Activated T-cell treated with anti-CD3 and anti-CD28 coated beads, Interleukin-2, amount 50 U/mL, for 4 hours (primary cell): ENCODE results near the gene CCDC152. TPM values are rescaled to one million over a fixed set of nuclear protein-coding genes. Genes with fewer than 3 reads are reported as not detected.

Experiments used
- ATAC-seq, 2 donors: fragments of 200-7000 bp; cut with Tn5 transposase; one replicate each; pipeline ENCODE4 v1.10.0; 2021
- DNase-seq: peaks from one replicate; pipeline ENCODE4 v3.0.0-alpha.2; 2020
- H3K27me3 Mint-ChIP-seq: one replicate; pipeline ENCODE4 v1.8.0; 2021; ENCODE audit warnings: low read depth, mixed read lengths
- H3K36me3 Mint-ChIP-seq: one replicate; pipeline ENCODE4 v1.8.0; 2022; ENCODE audit warnings: mixed read lengths; ENCODE audit not compliant: insufficient read depth
- H3K4me1 Mint-ChIP-seq: one replicate; pipeline ENCODE4 v1.8.0; 2021; ENCODE audit warnings: low read depth, mixed read lengths
- H3K4me3 Mint-ChIP-seq: one replicate; pipeline ENCODE4 v1.8.0; 2021; ENCODE audit warnings: mild to moderate bottlenecking, moderate library complexity, mixed read lengths
- H3K9me3 Mint-ChIP-seq: one replicate; pipeline ENCODE4 v1.8.0; 2021; ENCODE audit warnings: mixed read lengths
- total RNA-seq, 3 donors: library from RNA; stranded (reverse); gene quantifications; one replicate each; pipeline ENCODE4 v1.2.1, GENCODE V29; 2021

CCDC152 gene
- total RNA-seq, 3 donors from 2014 or later: 10.8 to 15.3 (median 11.6) TPM

DNA sequence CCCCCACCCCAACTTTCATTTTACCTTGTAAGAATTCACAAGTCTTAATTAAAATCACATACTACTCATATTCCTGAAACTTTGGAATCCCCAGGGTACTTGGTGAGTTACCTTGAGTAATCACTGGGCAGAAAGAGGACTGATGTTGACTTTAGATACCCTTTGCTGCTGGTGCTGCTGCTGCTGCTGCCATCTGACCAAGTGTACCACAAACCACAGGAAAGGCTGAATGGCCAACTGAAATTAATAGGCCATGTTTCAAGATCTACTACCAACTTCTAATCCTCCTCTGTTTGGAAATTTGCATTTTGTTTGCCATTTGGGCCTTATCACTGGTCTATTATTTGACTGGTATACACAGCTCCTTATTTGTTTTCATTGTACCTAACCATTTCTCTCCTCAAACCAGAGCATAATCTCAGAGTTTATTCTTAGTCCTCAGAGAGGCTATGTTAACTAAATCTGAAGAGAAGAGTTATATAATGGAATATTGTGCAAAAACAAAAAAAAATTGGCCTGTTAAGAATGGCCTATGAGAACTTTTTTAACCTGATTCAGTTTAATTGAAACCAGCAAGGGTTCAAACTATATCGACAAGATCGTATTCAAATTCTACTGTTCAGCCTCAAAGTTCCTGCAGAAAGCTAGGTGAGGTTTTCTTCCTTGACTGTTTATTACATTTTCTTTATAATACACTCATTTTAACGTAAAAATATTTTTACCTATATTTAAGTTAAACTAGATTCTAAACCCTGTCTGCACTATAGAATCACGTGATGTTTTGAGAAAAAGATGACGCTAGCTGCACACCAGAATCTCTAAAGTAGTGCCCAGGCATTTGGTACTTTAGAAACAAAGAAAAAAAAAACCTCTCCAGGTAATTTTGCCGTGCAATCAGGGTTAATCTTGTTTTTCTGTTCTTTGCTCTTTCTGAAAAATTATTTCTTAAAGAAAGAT is 41.9 kb downstream of the CCDC152 start:
- ATAC-seq (no peak), DNase-seq (no peak)
- Mint-ChIP-seq H3K27me3 (no peaks in the 10 kb centered on the region), H3K4me3 (no peak overlapping the region), H3K36me3 (peaks cover 18% of the 10 kb centered on the region), H3K9me3 (peaks cover 15% of the 10 kb centered on the region), H3K4me1 (no peaks in the 10 kb centered on the region)

DNA sequence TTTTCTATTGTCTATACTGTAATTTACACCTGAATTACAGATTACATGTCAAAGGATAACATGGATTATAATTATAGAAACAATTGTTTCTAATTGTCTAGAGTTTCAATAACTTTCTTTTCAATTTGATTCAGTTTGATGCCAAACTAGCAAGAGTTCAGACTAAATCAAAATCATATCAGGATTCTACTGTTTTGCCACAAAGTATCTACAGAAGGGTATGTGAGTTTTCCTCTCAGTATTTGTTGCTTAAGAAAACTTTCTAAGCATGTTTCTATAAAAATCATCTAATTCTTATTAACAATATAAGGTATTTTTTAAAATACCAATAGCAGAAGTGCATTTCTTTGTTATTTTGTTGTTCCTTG is 42.6 kb downstream of the CCDC152 start:
- H3K36me3 Mint-ChIP-seq: peaks cover 12% of the 10 kb centered on the region
- H3K4me3 Mint-ChIP-seq: no peak overlapping the region
- H3K9me3 Mint-ChIP-seq: peaks cover 10% of the 10 kb centered on the region
- ATAC-seq: no peak
- no peak for DNase-seq
- no peaks in the 10 kb centered on the region for H3K4me1 Mint-ChIP-seq
- H3K27me3 Mint-ChIP-seq: no peaks in the 10 kb centered on the region

DNA sequence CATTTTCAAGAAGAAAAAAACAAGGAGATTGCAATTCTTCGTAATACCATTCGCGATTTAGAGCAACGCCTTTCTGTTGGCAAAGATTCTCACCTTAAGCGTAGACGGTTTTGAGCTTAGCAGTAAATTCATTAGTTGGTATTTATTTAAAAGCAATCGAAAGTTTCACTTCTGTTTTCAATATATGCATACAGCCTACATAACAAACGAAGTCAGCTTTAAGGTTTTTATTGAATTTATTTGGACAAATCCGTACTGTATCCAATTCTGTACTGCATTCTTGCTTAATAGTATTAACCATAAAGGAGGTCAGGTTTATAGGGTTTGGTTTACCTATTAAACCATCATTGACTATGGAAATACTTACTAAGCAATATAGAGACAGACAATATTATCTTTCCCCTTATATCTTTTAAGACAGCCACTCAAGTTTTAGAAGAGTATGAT is 43.1 kb downstream of the CCDC152 start:
- no peaks in the 10 kb centered on the region for H3K4me1 Mint-ChIP-seq
- H3K9me3 Mint-ChIP-seq: peaks cover 6% of the 10 kb centered on the region
- DNase-seq (no peak), ATAC-seq (no peak)
- no peaks in the 10 kb centered on the region for H3K27me3 Mint-ChIP-seq
- no peak overlapping the region for H3K4me3 Mint-ChIP-seq
- peaks cover 7% of the 10 kb centered on the region for H3K36me3 Mint-ChIP-seq

DNA sequence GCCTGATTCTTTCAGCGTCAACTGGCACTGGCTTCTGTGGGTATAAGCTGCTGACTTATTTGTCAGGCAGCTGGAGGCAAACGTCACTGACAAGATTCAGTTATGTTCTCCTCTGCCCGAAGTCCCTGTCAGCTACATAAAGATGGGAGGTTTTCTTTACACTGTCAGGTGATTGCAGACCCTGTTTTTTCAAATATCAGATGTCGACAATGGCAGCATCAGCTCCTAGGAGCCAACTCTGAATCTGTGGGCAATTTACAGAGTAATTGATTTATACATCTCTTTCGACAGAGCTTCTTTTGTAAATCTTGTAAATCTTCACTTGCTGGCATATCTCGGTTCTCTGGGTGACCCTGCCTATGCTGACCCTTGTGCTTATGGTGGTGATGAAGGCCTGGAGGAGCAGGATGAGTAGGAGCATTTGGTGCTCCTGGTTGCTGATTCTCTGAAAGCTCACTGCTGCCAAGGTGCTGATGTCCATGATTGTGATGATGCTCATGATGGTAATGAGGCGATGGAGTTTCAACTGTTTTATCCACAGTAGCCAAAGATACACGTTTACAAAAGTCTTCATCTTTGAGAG is 44.2 kb downstream of the CCDC152 start:
- Mint-ChIP-seq H3K27me3 (no peaks in the 10 kb centered on the region), H3K9me3 (peaks cover 5% of the 10 kb centered on the region), H3K36me3 (peaks cover 6% of the 10 kb centered on the region), H3K4me1 (no peaks in the 10 kb centered on the region), H3K4me3 (no peak overlapping the region)
- no peak for DNase-seq
- ATAC-seq: no peak

DNA sequence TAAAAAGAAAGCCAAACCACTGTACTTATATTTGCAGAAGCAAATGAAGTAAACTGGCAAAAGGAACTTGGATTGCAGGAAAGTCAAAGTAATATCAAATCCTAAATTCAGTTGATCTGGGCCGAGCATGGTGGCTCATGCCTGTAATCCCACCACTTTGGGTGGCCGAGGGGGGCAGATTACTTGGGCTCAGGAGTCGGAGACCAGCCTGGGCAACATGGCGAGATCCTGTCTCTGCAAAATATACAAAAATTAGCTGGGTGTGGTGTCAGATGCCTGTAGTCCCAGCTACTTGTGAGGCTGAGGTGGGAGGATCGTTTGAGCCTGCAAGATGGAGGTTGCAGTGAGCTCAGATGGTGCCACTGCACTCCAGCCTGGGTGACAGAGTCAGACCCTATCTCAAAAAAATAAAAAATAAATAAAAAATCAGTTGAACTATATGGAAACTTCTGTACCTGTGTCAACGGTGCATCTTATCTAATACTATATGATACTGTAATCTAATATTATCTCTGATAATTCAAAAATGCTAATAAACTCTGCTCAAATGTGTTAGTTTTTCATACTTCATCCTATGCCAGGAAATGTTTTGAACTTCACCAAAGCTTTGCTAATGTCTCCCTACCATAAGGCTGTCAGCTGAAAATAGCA is 45.0 kb downstream of the CCDC152 start:
- no peak for DNase-seq
- peaks cover 6% of the 10 kb centered on the region for H3K36me3 Mint-ChIP-seq
- peaks cover 2% of the 10 kb centered on the region for H3K27me3 Mint-ChIP-seq
- ATAC-seq: no peak
- peaks cover 5% of the 10 kb centered on the region for H3K9me3 Mint-ChIP-seq
- H3K4me3 Mint-ChIP-seq: no peak overlapping the region
- H3K4me1 Mint-ChIP-seq: no peaks in the 10 kb centered on the region

DNA sequence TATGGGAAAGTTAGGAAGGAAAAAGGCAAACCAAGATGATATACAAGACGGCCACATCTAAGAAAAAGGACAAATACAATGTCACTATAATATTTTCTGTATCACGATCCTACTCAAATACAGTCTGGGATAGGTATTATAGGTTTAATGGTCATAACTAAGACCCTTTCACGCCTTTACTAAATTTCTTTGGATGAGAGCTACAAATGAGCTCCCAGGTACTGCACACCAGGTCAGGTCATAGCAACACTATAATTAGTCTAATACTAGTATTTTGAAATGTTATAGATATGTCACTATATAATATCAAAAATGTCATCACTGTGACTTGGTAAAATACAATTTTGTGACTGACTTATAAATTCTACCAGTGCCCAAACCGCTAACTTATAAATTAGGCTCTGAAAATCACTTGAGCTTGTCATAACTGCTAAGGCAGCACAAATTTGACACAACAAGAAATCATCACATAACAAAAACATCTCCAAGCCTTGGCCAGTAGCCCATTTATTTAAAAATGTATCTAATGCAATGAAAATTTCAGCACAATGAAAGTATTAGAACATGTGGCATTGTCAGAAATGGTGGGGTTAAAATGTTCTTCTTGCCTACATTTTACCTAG is 48.2 kb downstream of the CCDC152 start:
- Mint-ChIP-seq H3K4me3 (no peak overlapping the region), H3K9me3 (no peaks in the 10 kb centered on the region), H3K36me3 (no peaks in the 10 kb centered on the region), H3K4me1 (no peaks in the 10 kb centered on the region), H3K27me3 (peaks cover 2% of the 10 kb centered on the region)
- DNase-seq (no peak), ATAC-seq (no peak)

DNA sequence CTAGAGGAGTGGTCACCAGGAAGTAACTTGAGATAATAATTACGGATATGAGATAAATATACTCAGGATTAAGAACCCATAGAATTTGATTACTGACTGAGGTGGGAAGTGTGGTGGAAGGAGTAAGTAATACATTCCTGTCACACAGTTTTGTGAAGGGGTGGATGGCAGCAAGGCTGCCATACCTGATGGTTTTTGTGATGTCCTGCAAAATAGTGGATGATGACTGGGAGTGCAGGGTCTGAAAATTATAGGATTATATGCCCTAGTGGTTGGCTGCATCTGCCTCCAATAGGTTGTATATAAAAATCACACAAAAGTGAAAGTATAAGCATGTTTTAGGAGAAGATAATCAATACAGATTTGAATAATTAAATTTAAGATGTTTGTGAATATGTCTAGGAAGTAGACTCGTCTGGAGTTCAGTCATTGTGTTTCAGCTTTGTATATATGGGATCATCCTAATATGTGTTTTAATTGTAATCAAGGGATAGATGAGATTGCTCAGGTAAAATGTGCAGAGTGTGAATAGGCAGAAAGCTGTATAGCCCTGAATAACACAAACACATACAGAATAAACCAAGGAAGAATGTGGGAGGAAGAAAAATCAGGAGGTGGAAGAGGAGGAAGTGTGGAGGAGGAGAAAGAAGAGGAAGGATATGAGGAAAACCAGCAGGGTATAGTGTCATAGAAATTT is 49.5 kb downstream of the CCDC152 start:
- Mint-ChIP-seq H3K27me3 (peaks cover 2% of the 10 kb centered on the region), H3K4me3 (no peak overlapping the region), H3K4me1 (no peaks in the 10 kb centered on the region), H3K36me3 (no peaks in the 10 kb centered on the region), H3K9me3 (no peaks in the 10 kb centered on the region)
- ATAC-seq (no peak), DNase-seq (no peak)

DNA sequence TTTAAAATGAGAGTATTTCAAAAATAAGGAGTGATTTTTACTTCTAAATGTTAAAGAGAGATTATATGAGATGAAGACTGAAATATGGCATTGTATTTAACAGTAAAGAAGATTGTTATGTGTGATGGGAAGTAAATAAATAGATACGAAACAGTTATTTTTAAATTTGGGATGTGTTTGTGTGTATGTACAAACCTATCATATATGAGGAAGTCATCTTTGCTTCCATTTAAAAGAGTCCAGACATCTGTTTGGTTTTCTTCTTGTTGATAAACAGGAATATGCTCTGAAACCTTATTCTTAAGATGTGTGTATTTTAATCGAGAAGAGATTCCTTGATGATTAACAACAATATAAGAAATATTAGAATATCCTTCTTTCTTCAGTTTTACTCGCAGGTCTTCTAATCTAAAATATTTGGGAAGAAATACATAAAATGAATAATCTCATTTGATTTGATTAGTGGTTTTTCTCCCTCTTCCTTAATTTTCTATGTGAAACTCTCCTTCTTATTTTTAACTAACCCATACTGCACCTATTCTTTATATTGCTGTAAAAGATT is 50.2 kb downstream of the CCDC152 start:
- H3K36me3 Mint-ChIP-seq: no peaks in the 10 kb centered on the region
- no peak overlapping the region for H3K4me3 Mint-ChIP-seq
- no peaks in the 10 kb centered on the region for H3K9me3 Mint-ChIP-seq
- peaks cover 2% of the 10 kb centered on the region for H3K4me1 Mint-ChIP-seq
- peaks cover 2% of the 10 kb centered on the region for H3K27me3 Mint-ChIP-seq
- ATAC-seq (no peak), DNase-seq (no peak)

DNA sequence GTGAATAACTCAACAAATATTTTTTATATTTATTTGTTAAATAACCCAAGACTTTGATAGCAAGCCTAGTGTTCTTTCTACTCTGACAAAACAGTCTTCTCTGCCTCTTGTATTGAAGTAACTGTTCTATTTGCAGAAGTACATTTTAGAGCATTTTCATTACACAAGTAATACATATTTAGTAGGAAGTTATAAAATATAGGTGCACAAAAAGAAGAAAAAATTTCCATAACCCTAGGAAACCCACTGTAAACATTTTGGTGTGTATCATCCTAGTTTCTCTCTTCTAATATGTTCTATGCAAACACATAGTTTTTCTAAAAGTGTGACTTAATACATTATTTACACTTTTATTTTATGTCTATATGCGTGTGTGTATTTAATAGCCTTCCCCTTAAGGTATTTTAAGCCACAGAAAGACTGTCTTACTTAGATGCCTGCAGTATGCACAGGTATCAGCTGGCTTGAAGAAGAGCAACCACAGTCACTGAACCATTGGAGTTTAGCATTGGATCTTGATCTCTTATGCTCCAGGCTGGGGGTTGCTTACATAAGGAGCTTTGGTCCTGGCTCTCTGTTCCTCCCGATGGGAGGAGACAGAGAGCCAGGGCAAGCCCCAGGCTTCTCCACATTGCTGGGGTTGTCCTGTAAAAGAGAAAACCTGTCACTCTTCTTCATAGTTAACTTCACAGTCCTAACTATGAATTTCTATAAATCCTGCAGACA is 51.3 kb downstream of the CCDC152 start:
- no peaks in the 10 kb centered on the region for H3K36me3 Mint-ChIP-seq
- H3K4me3 Mint-ChIP-seq: no peak overlapping the region
- H3K9me3 Mint-ChIP-seq: no peaks in the 10 kb centered on the region
- DNase-seq (no peak), ATAC-seq (no peak)
- H3K27me3 Mint-ChIP-seq: peaks cover 2% of the 10 kb centered on the region
- H3K4me1 Mint-ChIP-seq: peaks cover 3% of the 10 kb centered on the region

DNA sequence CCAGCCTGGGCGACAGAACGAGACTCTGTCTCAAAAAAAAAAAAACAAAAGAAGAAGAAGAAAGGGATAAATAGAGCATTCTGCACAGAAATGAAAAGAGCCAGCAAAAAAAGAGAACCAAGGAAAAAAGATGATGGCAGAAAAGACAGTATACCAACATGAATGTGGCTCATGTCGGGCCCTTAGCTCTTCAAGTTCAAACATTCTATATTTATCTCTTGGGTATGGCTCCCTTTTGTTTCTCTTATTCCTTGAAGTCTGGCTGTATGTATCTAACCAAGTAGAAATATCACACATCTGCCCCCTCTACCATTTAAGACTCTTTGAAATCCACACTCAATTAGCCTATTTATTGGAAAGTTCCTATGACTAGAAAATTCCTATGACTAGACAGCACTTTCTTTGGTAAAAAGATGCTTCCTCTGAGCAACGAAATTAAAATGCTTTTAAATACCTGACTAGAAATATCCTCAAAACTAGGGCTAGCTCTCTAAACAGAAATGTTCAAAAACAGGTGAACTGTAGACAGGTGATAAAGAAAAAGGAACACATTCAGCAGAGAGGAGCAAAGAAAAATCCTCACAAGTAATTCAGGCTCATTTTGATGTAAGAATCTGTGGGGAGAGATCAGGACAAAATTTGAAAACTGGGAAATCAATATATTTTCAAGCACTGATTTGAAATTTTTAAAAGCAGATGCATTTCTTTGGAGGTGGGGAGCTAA is 52.4 kb downstream of the CCDC152 start:
- no peaks in the 10 kb centered on the region for H3K36me3 Mint-ChIP-seq
- DNase-seq: no peak
- no peaks in the 10 kb centered on the region for H3K9me3 Mint-ChIP-seq
- no peak for ATAC-seq
- peaks cover 2% of the 10 kb centered on the region for H3K27me3 Mint-ChIP-seq
- peaks cover 3% of the 10 kb centered on the region for H3K4me1 Mint-ChIP-seq
- no peak overlapping the region for H3K4me3 Mint-ChIP-seq

DNA sequence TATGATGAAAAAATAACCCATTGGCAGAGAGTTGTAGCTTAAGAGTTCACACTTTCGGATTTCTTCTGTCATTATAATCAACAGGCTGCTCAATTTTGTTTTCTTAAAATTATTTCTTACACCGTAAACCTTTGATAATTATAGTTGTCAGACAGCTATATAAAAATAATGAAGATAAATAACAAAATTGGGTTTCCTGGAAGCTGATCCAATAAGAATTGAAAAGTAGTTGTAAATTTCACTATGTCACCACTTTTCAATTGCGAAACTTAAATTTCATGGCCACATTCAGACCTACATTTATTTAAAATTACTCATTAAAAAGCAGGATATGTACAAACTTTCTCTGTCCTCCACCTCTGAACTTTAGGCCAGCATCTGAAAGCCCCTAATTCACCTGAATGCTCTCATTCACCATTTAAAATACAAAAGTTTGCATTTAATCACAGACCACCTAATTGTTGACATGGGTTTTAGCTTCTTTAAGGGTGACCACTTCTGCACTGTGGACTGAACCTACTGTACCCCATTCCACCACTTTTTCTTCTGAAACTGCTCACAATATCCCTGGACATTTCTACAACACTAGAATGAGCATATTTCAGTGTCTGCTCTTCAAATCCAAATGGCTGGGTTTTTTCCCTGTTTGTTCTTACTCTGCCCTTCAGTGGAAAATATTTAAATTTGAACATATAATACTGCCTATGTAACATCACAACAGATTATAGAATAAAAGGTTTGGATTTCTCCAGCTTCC is 54.4 kb downstream of the CCDC152 start:
- no peaks in the 10 kb centered on the region for H3K36me3 Mint-ChIP-seq
- ATAC-seq (no peak), DNase-seq (no peak)
- no peaks in the 10 kb centered on the region for H3K9me3 Mint-ChIP-seq
- peaks cover 3% of the 10 kb centered on the region for H3K4me1 Mint-ChIP-seq
- peaks cover 2% of the 10 kb centered on the region for H3K27me3 Mint-ChIP-seq
- no peak overlapping the region for H3K4me3 Mint-ChIP-seq
